Uterus (tissue), 2 donors: Measurements from ENCODE around the gene ZNRF2.
A peak's percentile ranks its signal among the peaks of the same experiment; 100 is the strongest.

Source experiments
- CTCF ChIP-seq, 4 experiments: fragments of 200-600 bp in 2 of 4; fragments of 450-650 bp in 2 of 4; sonication (generic) in 2 of 4; IDR thresholded peaks; one replicate each; pipeline ENCODE4 v1.5.1; 2016 to 2019; ENCODE audit warnings: antibody characterized with exemption in 4 of 4, mild to moderate bottlenecking in 2 of 4, moderate library complexity in 1 of 4
- POLR2A ChIP-seq, 2 donors: fragments of 450-650 bp; IDR thresholded peaks; one replicate each; pipeline ENCODE4 v1.6.1; 2016; ENCODE audit warnings: antibody characterized with exemption in 2 of 2, mild to moderate bottlenecking in 1 of 2, moderate library complexity in 1 of 2

- no peak for TF ChIP-seq CTCF (IDR thresholded peaks at IDR 0.05)
- peak; percentile 6 to 12 for TF ChIP-seq POLR2A (IDR thresholded peaks at IDR 0.05)
Measured at GRCh38 chr7:30322271-30323005, 38.0 kb downstream of the ZNRF2 start.
